Measurements from ENCODE around the gene CORO6.
A peak's percentile ranks its signal among the peaks of the same experiment; 100 is the strongest.

Gene CORO6

DNA sequence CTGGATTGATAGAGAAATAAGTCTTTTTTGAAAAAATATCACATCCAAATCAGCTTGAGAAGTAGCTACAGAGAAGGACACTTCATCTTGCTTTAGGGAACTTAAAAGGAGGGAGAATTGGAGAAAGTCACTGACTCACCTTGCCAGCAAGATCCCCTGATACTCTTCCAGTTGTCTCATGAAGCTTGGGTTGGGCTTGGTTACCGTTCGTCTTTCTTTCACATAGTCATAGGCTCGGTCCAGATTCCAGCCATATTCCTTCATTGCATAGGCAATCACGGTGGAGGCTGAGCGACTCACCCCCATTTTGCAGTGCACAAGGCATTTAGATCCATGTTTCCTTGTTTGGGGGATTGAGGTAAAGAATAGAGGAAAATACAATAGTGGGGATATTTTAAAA lies 25.3 kb upstream of the CORO6 start:
- no peak overlapping the region for H3K27ac ChIP-seq
- TF ChIP-seq, protein P1, sequence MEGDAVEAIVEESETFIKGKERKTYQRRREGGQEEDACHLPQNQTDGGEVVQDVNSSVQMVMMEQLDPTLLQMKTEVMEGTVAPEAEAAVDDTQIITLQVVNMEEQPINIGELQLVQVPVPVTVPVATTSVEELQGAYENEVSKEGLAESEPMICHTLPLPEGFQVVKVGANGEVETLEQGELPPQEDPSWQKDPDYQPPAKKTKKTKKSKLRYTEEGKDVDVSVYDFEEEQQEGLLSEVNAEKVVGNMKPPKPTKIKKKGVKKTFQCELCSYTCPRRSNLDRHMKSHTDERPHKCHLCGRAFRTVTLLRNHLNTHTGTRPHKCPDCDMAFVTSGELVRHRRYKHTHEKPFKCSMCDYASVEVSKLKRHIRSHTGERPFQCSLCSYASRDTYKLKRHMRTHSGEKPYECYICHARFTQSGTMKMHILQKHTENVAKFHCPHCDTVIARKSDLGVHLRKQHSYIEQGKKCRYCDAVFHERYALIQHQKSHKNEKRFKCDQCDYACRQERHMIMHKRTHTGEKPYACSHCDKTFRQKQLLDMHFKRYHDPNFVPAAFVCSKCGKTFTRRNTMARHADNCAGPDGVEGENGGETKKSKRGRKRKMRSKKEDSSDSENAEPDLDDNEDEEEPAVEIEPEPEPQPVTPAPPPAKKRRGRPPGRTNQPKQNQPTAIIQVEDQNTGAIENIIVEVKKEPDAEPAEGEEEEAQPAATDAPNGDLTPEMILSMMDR (conservative IDR thresholded peaks at IDR 0.05) = no peak
- TF ChIP-seq ZFX (IDR thresholded peaks at IDR 0.05) = no peak

DNA sequence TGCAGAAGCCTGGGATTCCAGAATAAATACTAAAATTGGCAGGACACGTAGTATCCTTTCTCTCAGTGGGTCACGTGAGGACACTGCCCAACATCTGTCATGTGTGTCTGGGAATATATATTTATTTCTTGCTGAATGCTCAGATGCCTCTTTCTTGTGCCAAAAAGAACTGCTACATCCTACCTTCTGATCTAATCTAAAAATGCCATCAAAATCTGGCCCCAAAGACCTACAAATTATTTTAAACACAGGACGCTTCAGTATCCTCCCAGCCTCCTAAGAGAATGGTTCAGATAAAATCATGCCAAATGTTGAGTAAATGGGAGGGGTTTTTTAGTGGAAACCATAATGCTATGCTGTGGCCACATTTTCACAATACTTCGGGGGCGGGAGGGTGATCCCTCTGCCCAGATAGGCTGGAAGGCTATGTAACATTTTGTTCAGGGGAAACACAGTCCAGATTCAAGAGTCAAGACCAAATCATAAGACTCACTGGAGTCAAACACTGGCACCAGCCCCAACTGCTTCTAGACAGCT lies 22.9 kb upstream of the CORO6 start:
- no peak overlapping the region for H3K27ac ChIP-seq
- TF ChIP-seq ZFX (IDR thresholded peaks at IDR 0.05) = no peak
- TF ChIP-seq, protein P1 (conservative IDR thresholded peaks at IDR 0.05) = no peak

DNA sequence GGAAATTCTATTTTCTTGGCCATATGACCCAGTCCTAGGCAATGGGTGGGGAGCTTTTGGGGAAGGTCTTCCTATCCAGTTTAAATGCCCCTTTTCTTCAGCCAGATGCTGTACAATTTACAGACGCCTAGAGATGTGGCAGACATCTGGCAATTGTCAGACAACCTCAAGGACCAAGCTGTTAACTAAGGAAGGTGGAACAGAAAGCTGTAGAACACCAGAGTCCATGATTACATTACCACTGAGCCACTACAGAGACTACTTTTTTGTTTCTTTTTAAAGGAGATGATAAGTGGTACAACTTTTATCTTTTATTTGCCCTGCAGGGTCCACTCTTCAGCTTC lies 21.1 kb upstream of the CORO6 start:
- no peak overlapping the region; the same call in 1 of the 2 replicates for H3K27ac ChIP-seq

DNA sequence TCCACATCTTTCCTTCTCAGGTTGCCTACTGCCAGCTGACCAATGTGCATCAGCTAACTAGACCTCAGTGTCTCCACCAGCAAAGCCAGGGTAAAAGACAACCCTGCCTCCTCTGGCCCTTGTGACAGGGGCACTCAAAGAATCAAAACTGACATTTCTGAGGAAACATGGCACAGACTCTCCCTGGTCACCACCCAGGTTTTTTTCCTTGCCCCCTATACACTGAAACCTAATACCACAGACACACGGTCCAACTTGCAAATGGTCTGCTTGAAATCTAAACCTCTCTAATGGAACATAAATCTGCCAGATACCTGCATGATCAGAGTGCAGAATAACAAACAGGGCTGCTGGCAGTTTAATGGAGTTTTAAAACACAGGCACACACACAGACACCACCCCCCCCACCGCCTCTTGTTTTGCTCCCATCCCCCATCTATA lies 19.5 kb upstream of the CORO6 start:
- no peak for TF ChIP-seq ZFX (IDR thresholded peaks at IDR 0.05)
- TF ChIP-seq, protein P1 (conservative IDR thresholded peaks at IDR 0.05) = no peak
- H3K27ac ChIP-seq = peak overlapping the region; percentile 53

More for the DNA sequence above, 21.1 kb upstream of the CORO6 start:
- TF ChIP-seq ZFX (IDR thresholded peaks at IDR 0.05) = no peak
- TF ChIP-seq, protein P1 (conservative IDR thresholded peaks at IDR 0.05) = no peak

DNA sequence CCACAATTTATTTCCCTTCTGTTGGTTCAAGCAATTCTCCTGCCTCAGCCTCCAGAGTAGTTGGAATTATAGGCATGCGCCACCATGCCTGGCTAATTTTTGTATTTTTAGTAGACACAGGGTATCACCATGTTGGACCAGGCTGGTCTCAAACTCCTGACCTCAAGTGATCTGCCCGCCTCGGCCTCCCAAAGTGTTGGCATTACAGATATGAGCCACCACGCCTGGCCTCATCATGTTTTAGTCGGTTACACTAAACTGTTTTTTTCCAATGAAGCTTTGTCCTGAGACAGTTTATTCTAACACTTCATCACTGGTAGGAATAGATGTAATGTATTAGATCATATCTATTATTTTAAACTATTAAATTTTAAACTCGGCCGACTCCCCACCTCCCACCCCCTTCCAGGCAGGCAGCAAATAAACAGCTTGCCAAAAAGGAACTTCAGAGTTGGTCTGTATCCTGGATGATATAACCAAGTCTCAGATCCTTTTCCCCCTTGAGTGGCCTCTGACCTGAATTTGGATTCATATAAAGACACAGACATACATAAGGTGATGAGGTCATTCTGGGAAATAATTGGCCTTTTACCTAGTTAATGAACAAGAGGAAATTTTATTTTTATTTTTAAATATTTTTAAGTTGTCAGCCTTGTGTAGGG lies 18.4 kb upstream of the CORO6 start:
- peak overlapping the region; percentile 65 for H3K27ac ChIP-seq
- TF ChIP-seq, protein P1 (conservative IDR thresholded peaks at IDR 0.05) = no peak
- TF ChIP-seq ZFX (IDR thresholded peaks at IDR 0.05) = no peak

DNA sequence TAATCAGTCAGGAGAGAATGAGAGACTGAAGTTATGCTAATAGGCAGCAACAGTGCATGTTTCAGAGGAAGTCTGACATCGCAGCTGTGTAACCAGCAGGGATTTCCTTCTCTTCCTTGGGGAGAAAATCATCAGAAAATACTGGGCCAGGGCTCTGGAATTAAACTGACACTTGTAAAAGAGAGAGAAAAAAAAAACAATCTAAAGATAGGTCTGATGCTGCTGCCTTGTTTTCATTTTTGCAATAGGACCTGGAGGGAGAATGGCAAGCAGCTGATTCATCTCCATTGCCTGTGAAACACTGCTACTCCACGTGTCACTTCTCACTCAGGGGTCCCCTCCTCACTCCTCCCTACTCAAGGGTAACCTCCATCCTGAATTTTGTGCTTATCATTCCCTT lies 17.7 kb upstream of the CORO6 start:
- peak overlapping the region; percentile 65 for H3K27ac ChIP-seq
- TF ChIP-seq ZFX (IDR thresholded peaks at IDR 0.05) = no peak
- TF ChIP-seq, protein P1 (conservative IDR thresholded peaks at IDR 0.05) = no peak

DNA sequence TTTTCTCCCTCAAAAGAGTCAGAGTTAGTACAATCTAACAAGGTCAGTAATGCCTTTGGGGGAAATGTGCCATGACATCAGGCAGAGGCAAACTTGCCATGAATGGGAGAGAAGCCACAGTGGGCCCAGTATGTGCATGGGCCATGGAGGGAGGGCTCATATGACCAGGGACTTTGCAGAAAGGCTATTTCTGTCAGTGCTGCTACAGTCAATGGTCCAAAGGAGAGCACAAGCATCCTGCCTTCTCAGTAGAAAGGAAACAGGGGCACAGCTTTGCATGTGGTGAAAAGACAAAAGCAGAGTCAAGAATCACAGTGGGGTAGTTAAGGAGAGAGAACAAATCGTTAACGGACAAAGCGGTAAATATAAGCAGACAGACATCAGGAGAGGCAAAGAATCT lies 11.2 kb upstream of the CORO6 start:
- TF ChIP-seq ZFX (IDR thresholded peaks at IDR 0.05) = no peak
- TF ChIP-seq, protein P1 (conservative IDR thresholded peaks at IDR 0.05) = no peak
- H3K27ac ChIP-seq = no peak overlapping the region
